ENCODE data around the gene GMDS. TPM values are rescaled to one million over a fixed set of nuclear protein-coding genes. Genes with fewer than 3 reads are reported as not detected.

GMDS gene
- total and polyA plus RNA-seq, 2 donors (not counting 1 experiment from before 2014, with no cell fraction given): 12.7 to 34.5 TPM

DNA sequence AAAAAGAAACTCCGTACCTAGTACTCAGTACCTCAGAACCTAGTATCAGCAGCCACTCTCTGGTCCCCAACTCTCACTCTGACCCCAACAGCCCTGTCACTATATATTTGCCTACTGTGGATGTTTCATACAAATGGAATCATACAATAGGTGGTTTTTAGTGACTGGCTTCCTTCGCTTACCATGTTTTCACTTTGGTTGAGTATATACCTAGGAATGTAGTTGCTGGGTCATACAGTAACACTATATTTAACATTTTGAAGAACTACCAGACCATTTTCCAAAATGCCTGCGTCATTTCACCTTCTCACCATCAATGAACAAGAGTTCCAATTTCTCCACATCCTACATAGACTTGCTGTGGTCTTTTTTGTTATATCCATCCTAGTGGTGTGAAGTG is 283.2 kb downstream of the GMDS start:
- H3K4me1 ChIP-seq (ENCODE audit: control insufficient read depth, extremely low read depth, insufficient read depth, low read length): no peaks in the 10 kb centered on the region
- no peak for TF ChIP-seq EZH2 (IDR thresholded peaks at IDR 0.05; ENCODE audit: low read length, missing control alignments)
- TF ChIP-seq, protein P1, sequence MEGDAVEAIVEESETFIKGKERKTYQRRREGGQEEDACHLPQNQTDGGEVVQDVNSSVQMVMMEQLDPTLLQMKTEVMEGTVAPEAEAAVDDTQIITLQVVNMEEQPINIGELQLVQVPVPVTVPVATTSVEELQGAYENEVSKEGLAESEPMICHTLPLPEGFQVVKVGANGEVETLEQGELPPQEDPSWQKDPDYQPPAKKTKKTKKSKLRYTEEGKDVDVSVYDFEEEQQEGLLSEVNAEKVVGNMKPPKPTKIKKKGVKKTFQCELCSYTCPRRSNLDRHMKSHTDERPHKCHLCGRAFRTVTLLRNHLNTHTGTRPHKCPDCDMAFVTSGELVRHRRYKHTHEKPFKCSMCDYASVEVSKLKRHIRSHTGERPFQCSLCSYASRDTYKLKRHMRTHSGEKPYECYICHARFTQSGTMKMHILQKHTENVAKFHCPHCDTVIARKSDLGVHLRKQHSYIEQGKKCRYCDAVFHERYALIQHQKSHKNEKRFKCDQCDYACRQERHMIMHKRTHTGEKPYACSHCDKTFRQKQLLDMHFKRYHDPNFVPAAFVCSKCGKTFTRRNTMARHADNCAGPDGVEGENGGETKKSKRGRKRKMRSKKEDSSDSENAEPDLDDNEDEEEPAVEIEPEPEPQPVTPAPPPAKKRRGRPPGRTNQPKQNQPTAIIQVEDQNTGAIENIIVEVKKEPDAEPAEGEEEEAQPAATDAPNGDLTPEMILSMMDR (conservative IDR thresholded peaks at IDR 0.05 in 1 of 2, IDR thresholded peaks at IDR 0.05 in 1 of 2; ENCODE audit: low read depth in 1 of 2, low read length in 2 of 2): no peak
- no peak for DNase-seq (ENCODE audit: low read depth in 2 of 2)
- H3K4me3 ChIP-seq (replicated peaks in 1 of 4; ENCODE audit: control extremely low read depth in 1 of 4, insufficient read depth in 1 of 4, low read depth in 3 of 4, low read length in 4 of 4): no peak overlapping the region
- no peaks in the 10 kb centered on the region for H3K36me3 ChIP-seq (ENCODE audit: control insufficient read depth, insufficient read depth, low read length)
- no peaks in the 10 kb centered on the region for H3K27me3 ChIP-seq (ENCODE audit: control insufficient read depth, insufficient read depth, low read length)
- H3K79me2 ChIP-seq (ENCODE audit: control insufficient read depth, insufficient read depth, low read length): no peaks in the 10 kb centered on the region
- no peaks in the 10 kb centered on the region for H4K20me1 ChIP-seq (ENCODE audit: control insufficient read depth, extremely low read depth, insufficient read depth, low read length)
- H3K9me3 ChIP-seq (ENCODE audit: control insufficient read depth, insufficient read depth, low read depth, low read length): no peaks in the 10 kb centered on the region
- H3K9ac ChIP-seq (ENCODE audit: insufficient read depth, low read length): no peak overlapping the region
- H3K27ac ChIP-seq (ENCODE audit: insufficient read depth, low read length): no peak overlapping the region
- H2AFZ ChIP-seq (ENCODE audit: low read length): no peak overlapping the region
- H3K4me2 ChIP-seq (ENCODE audit: extremely low read depth, insufficient read depth, low read length): no peak overlapping the region

DNA sequence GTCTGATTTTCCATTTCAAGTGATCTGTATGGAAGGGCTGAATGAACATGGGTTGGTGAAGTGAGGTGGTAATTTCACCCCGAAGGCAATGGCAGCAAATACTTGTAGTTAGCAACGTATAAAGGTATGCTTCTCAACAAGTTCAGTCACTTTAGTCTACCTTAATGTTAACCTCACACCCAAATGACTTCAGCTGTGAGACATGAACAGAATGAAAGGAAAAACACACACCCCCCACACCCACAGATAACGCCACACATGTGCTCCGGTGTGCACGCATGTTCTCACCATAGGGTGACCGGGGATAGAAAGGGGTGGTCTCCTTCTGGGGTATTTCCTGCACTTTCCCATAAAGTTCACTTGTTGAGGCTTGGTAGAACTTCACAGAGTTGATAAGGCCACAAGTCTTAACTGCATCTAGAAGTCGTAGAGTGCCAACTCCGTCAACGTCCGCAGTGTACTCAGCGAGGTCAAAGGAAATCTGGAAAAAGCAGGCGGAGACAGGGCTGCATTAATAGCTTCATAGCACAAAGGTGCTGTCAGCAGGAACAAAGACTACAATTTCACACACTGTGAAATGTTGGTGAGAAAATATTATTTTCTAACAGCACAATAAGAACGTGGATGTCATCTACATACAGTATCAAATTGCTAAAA is 284.8 kb downstream of the GMDS start:
- H3K4me3 ChIP-seq (replicated peaks in 1 of 4; ENCODE audit: control extremely low read depth in 1 of 4, insufficient read depth in 1 of 4, low read depth in 3 of 4, low read length in 4 of 4): no peak overlapping the region
- H4K20me1 ChIP-seq (ENCODE audit: control insufficient read depth, extremely low read depth, insufficient read depth, low read length): no peaks in the 10 kb centered on the region
- H3K9me3 ChIP-seq (ENCODE audit: control insufficient read depth, insufficient read depth, low read depth, low read length): no peaks in the 10 kb centered on the region
- H3K4me2 ChIP-seq (ENCODE audit: extremely low read depth, insufficient read depth, low read length): no peak overlapping the region
- no peaks in the 10 kb centered on the region for H3K79me2 ChIP-seq (ENCODE audit: control insufficient read depth, insufficient read depth, low read length)
- no peak overlapping the region for H3K9ac ChIP-seq (ENCODE audit: insufficient read depth, low read length)
- H3K4me1 ChIP-seq (ENCODE audit: control insufficient read depth, extremely low read depth, insufficient read depth, low read length): no peaks in the 10 kb centered on the region
- no peak for DNase-seq (ENCODE audit: low read depth in 2 of 2)
- H2AFZ ChIP-seq (ENCODE audit: low read length): no peak overlapping the region
- no peak overlapping the region for H3K27ac ChIP-seq (ENCODE audit: insufficient read depth, low read length)
- H3K36me3 ChIP-seq (ENCODE audit: control insufficient read depth, insufficient read depth, low read length): no peaks in the 10 kb centered on the region
- no peak for TF ChIP-seq EZH2 (IDR thresholded peaks at IDR 0.05; ENCODE audit: low read length, missing control alignments)
- TF ChIP-seq, protein P1 (conservative IDR thresholded peaks at IDR 0.05 in 1 of 2, IDR thresholded peaks at IDR 0.05 in 1 of 2; ENCODE audit: low read depth in 1 of 2, low read length in 2 of 2): no peak
- H3K27me3 ChIP-seq (ENCODE audit: control insufficient read depth, insufficient read depth, low read length): no peaks in the 10 kb centered on the region

DNA sequence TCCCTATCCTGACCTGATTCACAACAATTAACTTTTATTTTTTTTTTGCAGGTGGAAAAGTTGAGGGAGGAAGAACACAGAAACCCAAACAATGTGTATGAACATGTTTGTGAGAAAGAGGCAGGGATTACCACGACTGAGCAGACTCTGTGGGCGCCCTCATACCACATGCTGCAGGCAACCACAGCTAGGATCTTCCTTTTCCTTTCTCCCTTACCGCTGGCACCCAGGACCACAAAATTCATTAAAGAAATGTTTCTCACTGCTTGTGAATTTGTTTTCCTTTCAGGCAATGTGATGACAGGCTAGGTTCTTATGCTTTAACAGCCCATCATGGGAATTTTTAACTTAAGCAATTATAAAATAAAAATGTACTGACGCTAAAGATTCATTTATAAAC is 287.1 kb downstream of the GMDS start:
- Histone ChIP-seq H3K4me2 (ENCODE audit: extremely low read depth, insufficient read depth, low read length) (no peak overlapping the region), H3K27me3 (ENCODE audit: control insufficient read depth, insufficient read depth, low read length) (no peaks in the 10 kb centered on the region), H3K9me3 (ENCODE audit: control insufficient read depth, insufficient read depth, low read depth, low read length) (no peaks in the 10 kb centered on the region), H4K20me1 (ENCODE audit: control insufficient read depth, extremely low read depth, insufficient read depth, low read length) (no peaks in the 10 kb centered on the region), H3K36me3 (ENCODE audit: control insufficient read depth, insufficient read depth, low read length) (no peaks in the 10 kb centered on the region), H3K9ac (ENCODE audit: insufficient read depth, low read length) (no peak overlapping the region), H3K27ac (ENCODE audit: insufficient read depth, low read length) (no peak overlapping the region), H3K4me1 (ENCODE audit: control insufficient read depth, extremely low read depth, insufficient read depth, low read length) (no peaks in the 10 kb centered on the region), H2AFZ (ENCODE audit: low read length) (no peak overlapping the region), H3K79me2 (ENCODE audit: control insufficient read depth, insufficient read depth, low read length) (no peaks in the 10 kb centered on the region), H3K4me3 (replicated peaks in 1 of 4; ENCODE audit: control extremely low read depth in 1 of 4, insufficient read depth in 1 of 4, low read depth in 3 of 4, low read length in 4 of 4) (no peak overlapping the region)
- TF ChIP-seq, protein P1 (conservative IDR thresholded peaks at IDR 0.05 in 1 of 2, IDR thresholded peaks at IDR 0.05 in 1 of 2; ENCODE audit: low read depth in 1 of 2, low read length in 2 of 2): no peak
- no peak for TF ChIP-seq EZH2 (IDR thresholded peaks at IDR 0.05; ENCODE audit: low read length, missing control alignments)
- DNase-seq (ENCODE audit: low read depth in 2 of 2): peak in 1 of 2 donors; percentile 2

Data from fibroblast of lung (primary cell).